HEK293 (cell line): ENCODE data around the gene HDAC7.

ENCODE experiments used
- CTCF ChIA-PET: fragments of 350-600 bp; formaldehyde crosslinking; extraction: SDS; loops from one replicate; lab custom pipeline; 2021; ENCODE audit warnings: antibody characterized with exemption; lab: Yijun Ruan, JAX
- POLR2A ChIA-PET: fragments of 300-600 bp; formaldehyde crosslinking; extraction: SDS; loops from one replicate; lab custom pipeline; 2020; ENCODE audit warnings: antibody characterized with exemption, inconsistent platforms; lab: Yijun Ruan, JAX
- H3K27ac ChIP-seq: fragments of 200-500 bp; sonication (Bioruptor generic); 2 replicates; pipeline ENCODE4 v1.5.1; 2014; ENCODE audit warnings: low read depth, low read length, control low read depth, inconsistent platforms; ENCODE audit errors: extremely low read depth
- H3K36me3 ChIP-seq, 2 experiments: fragments of 200-500 bp in 1 of 2; sonication (Bioruptor generic) in 1 of 2; 1 replicate in 1 of 2; 2 replicates in 1 of 2; pipeline ENCODE4 v1.5.1; 2014 to 2017; ENCODE audit warnings: inconsistent platforms in 2 of 2, low read length in 2 of 2; ENCODE audit not compliant: control insufficient read depth in 2 of 2, insufficient read depth in 1 of 2
- H3K4me1 ChIP-seq: fragments of 200-500 bp; sonication (Bioruptor generic); 2 replicates; pipeline ENCODE4 v1.5.1; 2014; ENCODE audit warnings: mild to moderate bottlenecking, low read length, inconsistent platforms; ENCODE audit not compliant: control insufficient read depth, insufficient read depth
- H3K4me3 ChIP-seq: 2 replicates; pipeline ENCODE4 v1.5.1; 2011; ENCODE audit warnings: low read depth, mild to moderate bottlenecking, control low read depth, low read length, moderate library complexity
- H3K9me3 ChIP-seq: fragments of 200-500 bp; sonication (Bioruptor generic); 2 replicates; pipeline ENCODE4 v1.5.1; 2014; ENCODE audit warnings: low read depth, low read length, inconsistent platforms; ENCODE audit not compliant: control insufficient read depth, insufficient read depth
- BCL6B ChIP-seq: fragments of 450-650 bp; formaldehyde crosslinking; IDR thresholded peaks from 2 replicates; pipeline ENCODE4 v1.5.1; 2017; ENCODE audit warnings: missing biosample characterization, missing genetic modification characterization
- GLI2 ChIP-seq: fragments of 450-650 bp; formaldehyde crosslinking; IDR thresholded peaks from 2 replicates; pipeline ENCODE4; 2017; ENCODE audit warnings: missing biosample characterization, missing genetic modification characterization, low read depth, borderline replicate concordance
- KLF8 ChIP-seq: fragments of 450-650 bp; formaldehyde crosslinking; IDR thresholded peaks from 2 replicates; pipeline ENCODE4 v1.5.1; 2016; ENCODE audit warnings: missing biosample characterization, missing genetic modification characterization
- PRDM6 ChIP-seq: fragments of 450-650 bp; formaldehyde crosslinking; IDR thresholded peaks from 2 replicates; pipeline ENCODE4 v1.5.1; 2017; ENCODE audit warnings: missing biosample characterization, missing genetic modification characterization
- SCRT2 ChIP-seq: fragments of 450-650 bp; formaldehyde crosslinking; IDR thresholded peaks from 2 replicates; pipeline ENCODE4 v1.5.1; 2016; ENCODE audit warnings: missing biosample characterization, missing genetic modification characterization
- SP3 ChIP-seq: fragments of 450-650 bp; formaldehyde crosslinking; IDR thresholded peaks from 2 replicates; pipeline ENCODE4 v1.5.1; 2016; ENCODE audit warnings: missing biosample characterization, missing genetic modification characterization
- ZBTB17 ChIP-seq: fragments of 450-650 bp; formaldehyde crosslinking; IDR thresholded peaks from 2 replicates; pipeline ENCODE4 v1.5.1; 2016; ENCODE audit warnings: missing biosample characterization, missing genetic modification characterization
- ZBTB48 ChIP-seq: fragments of 450-650 bp; formaldehyde crosslinking; IDR thresholded peaks from 2 replicates; pipeline ENCODE4 v1.5.1; 2016; ENCODE audit warnings: missing biosample characterization, missing genetic modification characterization
- ZNF16 ChIP-seq: fragments of 450-650 bp; formaldehyde crosslinking; IDR thresholded peaks from 2 replicates; pipeline ENCODE4 v1.5.1; 2016; ENCODE audit warnings: low read depth, missing biosample characterization, missing genetic modification characterization
- ZNF266 ChIP-seq: fragments of 450-650 bp; formaldehyde crosslinking; IDR thresholded peaks from 2 replicates; pipeline ENCODE4 v1.5.1; 2016; ENCODE audit warnings: missing biosample characterization, missing genetic modification characterization, low read depth
- ZNF341 ChIP-seq: fragments of 450-650 bp; formaldehyde crosslinking; IDR thresholded peaks from 2 replicates; pipeline ENCODE4; 2016; ENCODE audit warnings: low read depth, missing biosample characterization, missing genetic modification characterization
- ZNF398 ChIP-seq: fragments of 450-650 bp; formaldehyde crosslinking; IDR thresholded peaks from 2 replicates; pipeline ENCODE4 v1.5.1; 2017; ENCODE audit warnings: missing biosample characterization, missing genetic modification characterization
- ZNF423 ChIP-seq: fragments of 450-650 bp; formaldehyde crosslinking; IDR thresholded peaks from 2 replicates; pipeline ENCODE4 v1.5.1; 2016; ENCODE audit warnings: missing biosample characterization, missing genetic modification characterization
- ZNF664 ChIP-seq: fragments of 450-650 bp; formaldehyde crosslinking; IDR thresholded peaks from 2 replicates; pipeline ENCODE4 v1.5.1; 2016; ENCODE audit warnings: missing biosample characterization, missing genetic modification characterization
- ZNF692 ChIP-seq: fragments of 450-650 bp; formaldehyde crosslinking; IDR thresholded peaks from 2 replicates; pipeline ENCODE4 v1.5.1; 2016; ENCODE audit warnings: missing biosample characterization, missing genetic modification characterization

The HDAC7 gene

GRCh38 chr12:47808050-47808449 is 11.7 kb downstream of the HDAC7 start (continued):
- TF ChIP-seq SP3, result no peak
- no peak for TF ChIP-seq ZNF16 (tag by site-specific recombination)
- TF ChIP-seq ZNF341 (tag by site-specific recombination), result peak; percentile 45; the same call in 1 of the 2 replicates

- TF ChIP-seq BCL6B (tag by site-specific recombination), result no peak
- TF ChIP-seq GLI2 (tag by site-specific recombination), result no peak
- H3K27ac ChIP-seq, result no peak overlapping the region
- peaks cover 16% of the 10 kb centered on the region for H3K4me1 ChIP-seq
- H3K36me3 ChIP-seq, result peaks cover 0 to 24% of the 10 kb centered on the region in 2 experiments; a peak in 1 of 3 replicates
- ChIA-PET POLR2A (interaction anchor here (1.5 to 2.2 kb wide), 4 partner anchors 10 to 31 kb away, joined by 5 to 13 read pairs (median 7); partner anchors contain the start of gene HDAC7), CTCF (interaction anchor here (1.3 to 14.1 kb wide), 6 partner anchors 10 to 90 kb away, joined by 4 to 234 read pairs (median 10); no protein-coding TSS in a partner anchor)
- no peaks in the 10 kb centered on the region for H3K9me3 ChIP-seq
- H3K4me3 ChIP-seq, result no peak overlapping the region
These were observed 12.4 kb downstream of the HDAC7 start for GRCh38 chr12:47807338-47807737.

GRCh38 chr12:47805417-47805816 is 14.3 kb downstream of the HDAC7 start:
- peaks cover 0 to 24% of the 10 kb centered on the region in 2 experiments; a peak in 1 of 3 replicates for H3K36me3 ChIP-seq
- H3K4me3 ChIP-seq, result no peak overlapping the region
- ChIA-PET CTCF (interaction anchor here (1.2 to 14.1 kb wide), 2 partner anchors 29 to 64 kb away, joined by 4 to 234 read pairs; no protein-coding TSS in a partner anchor), POLR2A (no interaction called here)
- H3K27ac ChIP-seq, result no peak overlapping the region; the same call in 1 of the 2 replicates
- no peak for TF ChIP-seq SCRT2 (tag by site-specific recombination)
- no peak for TF ChIP-seq ZNF423
- no peak for TF ChIP-seq ZNF664 (tag by site-specific recombination)
- no peak for TF ChIP-seq ZNF692
- TF ChIP-seq ZNF266 (tag by site-specific recombination), result no peak
- no peak for TF ChIP-seq ZBTB48 (tag by site-specific recombination)
- no peak for TF ChIP-seq ZNF16 (tag by site-specific recombination)
- no peak for TF ChIP-seq KLF8 (tag by site-specific recombination)
- TF ChIP-seq ZNF398 (tag by site-specific recombination), result no peak
- no peak for TF ChIP-seq PRDM6 (tag by site-specific recombination)
- TF ChIP-seq ZBTB17 (tag by site-specific recombination), result no peak
- H3K4me1 ChIP-seq, result peaks cover 11% of the 10 kb centered on the region; the same call in 1 of the 2 replicates
- H3K9me3 ChIP-seq, result no peaks in the 10 kb centered on the region
